ENCODE measurements around the gene TMEM145.
"Not testable (repeated sequence)": the region's sequence is repeated elsewhere in the genome, so short reads cannot be mapped to it uniquely, and the experiment has no call there.

Gene TMEM145

DNA sequence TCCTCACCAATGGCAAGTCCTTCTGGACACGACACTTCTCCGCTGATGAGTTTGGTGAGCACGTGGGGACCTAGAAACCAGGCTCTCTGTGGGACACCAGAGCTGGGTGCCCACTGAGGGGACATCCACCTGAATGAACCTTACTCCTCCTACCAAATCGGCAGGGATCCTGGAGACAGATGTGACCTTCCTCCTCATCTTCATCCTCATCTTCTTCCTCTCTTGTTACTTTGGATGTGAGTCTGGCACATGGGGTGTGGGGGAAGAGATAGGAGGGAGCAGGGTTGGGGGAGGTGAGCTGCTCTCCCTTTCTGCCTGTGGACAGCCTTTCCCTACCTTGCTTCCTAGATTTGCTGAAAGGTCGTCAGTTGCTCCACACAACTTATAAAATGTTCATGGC lies 1.9 kb downstream of the TMEM145 start:
- no peak for DNase-seq (ENCODE audit: low read depth)

DNA sequence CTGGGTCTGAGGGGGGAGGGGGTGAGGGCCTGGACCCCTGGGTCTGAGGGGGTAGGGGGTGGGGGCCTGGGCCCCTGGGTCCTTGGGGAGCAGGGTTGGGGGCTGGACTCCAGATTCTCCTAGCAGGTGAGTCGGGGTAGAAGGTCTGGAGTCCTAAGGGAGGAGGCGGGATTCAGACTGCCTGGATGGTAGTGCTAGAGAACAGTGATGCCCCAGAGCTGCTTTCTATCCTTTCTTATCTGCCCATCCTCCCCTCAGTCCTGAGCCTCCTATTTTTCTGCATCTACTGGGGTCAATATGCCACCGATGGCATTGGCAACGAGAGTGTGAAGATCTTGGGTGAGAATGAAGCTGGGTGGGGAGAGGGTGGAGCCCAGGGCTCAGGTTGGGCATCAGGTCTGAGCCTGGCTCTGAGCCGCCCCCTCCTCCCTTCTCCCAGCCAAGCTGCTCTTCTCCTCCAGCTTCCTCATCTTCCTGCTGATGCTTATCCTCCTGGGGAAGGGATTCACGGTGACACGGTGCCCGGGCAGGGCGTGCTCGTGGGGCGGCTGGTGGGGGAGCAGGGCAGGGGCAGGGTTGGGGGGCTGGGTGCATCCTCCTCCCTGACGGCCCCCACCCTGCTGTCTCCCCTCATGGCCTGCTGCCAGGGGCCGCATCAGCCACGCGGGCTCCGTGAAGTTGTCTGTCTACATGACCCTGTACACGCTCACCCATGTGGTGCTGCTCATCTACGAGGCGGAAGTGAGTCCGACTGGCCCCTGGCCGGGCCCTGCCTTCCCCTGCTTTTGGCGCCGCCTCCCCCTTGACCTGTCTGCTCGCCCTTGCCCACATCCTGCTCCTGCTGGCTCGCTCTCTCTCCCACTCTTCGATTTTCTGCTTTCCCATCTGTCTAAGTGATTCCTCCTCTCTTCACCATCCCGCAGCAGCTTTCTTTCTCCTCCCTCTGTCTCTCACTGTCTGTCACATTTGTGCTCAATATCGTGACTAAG lies 3.4 kb downstream of the TMEM145 start:
- peak; percentile 83 for DNase-seq (ENCODE audit: low read depth)

DNA sequence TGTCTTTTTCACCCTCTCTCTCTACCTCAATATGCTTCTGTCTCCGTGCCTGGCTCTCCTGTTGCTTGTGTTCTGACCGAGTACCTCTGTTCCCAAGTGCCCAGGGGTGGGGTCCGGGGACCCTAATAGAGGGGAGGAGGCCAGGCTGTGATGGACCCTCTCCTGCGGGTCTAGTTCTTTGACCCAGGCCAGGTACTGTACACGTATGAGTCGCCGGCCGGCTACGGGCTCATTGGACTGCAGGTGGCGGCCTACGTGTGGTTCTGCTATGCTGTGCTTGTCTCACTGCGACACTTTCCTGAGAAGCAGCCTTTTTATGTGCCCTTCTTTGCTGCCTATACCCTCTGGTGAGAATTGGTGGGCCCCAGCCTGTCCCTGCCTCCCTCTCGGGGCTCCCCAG lies 4.4 kb downstream of the TMEM145 start:
- no peak for DNase-seq (ENCODE audit: low read depth)

DNA sequence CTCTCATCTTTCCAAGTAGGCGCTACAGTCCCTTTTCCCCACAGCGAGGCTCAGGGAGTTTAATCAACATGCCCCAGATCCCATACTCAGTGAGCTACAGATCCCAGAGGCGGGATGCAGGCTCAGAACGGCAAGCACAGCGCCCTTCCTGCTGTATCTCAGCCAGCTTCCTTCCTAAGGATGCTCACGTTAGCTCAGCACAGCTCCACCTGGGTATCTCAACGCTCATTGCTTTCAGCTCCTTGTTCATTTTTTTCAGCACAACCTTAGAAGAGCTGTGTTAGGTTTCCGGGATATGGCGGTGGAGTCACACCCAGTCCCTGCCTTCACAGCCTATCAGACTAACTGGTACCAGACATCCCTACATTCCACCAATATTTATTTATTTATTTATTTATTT lies 9.2 kb downstream of the TMEM145 start:
- no peak for DNase-seq (ENCODE audit: low read depth)

DNA sequence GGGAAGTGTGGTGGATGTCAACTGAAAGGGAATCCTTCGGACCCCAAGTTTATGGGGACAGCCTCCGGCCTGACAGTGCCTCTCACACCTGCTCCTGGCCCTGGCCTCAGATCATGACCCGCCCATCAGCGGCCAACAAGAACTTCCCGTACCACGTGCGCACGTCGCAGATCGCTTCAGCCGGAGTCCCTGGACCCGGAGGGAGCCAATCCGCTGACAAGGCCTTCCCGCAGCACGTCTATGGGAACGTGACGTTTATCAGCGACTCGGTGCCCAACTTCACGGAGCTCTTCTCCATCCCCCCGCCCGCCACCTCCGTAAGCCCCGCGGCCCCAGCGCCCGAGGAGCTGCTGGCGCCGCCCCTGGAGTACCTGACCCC lies 10.4 kb downstream of the TMEM145 start:
- DNase-seq (ENCODE audit: low read depth): no peak

DNA sequence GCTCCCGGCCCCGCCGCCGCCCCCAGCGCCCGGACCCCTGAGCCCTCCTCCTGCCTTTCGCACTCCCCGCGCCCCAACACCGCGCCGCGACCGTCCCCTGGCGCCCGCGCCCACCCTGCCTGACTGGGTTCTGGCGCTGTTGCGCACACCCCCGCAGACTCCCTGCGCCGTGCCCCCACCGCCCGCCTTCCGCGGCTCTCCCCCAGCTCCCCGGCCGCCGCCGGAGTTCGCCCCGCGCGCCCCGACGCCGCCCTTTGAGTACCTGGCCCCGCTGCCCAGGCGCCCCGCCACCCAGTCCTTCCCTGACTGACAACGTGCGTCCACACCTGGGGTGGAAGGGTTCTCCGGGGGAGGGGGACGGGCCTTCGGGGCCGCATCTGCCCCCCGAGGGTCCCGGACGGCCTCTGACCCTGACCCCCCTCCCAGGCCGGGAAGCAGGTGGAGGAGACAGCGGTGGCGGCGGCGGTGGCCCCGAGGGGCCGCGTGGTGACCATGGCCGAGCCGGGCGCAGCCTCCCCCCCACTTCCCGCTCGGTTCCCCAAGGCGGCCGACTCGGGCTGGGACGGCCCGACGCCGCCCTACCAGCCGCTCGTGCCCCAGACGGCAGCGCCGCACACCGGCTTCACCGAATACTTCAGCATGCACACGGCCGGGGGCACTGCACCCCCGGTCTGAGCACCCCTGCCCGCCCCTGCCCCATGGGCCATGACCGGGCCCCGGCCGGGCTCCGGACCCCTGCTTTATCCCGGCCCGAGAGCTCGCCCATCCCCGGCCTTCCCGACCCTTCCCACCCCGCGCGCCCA lies 10.9 kb downstream of the TMEM145 start:
- DNase-seq (ENCODE audit: low read depth): peak; percentile 26

DNA sequence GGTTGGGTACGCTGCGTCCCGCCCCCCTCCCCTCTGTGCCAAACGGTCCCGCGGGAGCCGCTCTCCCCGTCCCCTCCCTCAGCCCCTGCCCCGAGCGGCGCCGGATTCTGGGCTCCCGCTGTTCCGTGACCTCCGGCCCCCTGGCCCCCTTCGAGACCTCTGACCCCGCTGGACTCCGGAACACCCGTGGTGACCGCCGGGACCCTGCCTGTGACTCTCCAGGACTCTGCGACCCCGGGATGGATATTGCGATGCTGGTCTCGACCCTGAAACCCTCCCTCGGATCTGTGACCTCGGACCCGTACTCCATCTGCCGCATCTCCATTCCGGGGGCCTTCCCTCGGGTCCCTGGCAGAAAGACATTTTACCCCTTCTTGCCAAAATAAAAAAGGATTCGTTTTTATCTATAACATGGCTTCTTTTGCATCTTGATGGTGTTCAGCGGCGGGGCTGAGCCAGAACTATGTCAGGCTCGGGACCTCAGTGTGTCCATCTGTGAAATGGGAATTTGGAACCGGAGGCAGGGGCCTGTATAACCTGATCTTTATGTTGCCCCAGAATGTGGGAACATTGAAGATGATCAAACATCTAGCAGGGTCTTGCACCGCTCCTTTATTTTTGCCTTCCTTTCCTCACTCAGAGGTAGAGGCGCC lies 11.7 kb downstream of the TMEM145 start:
- DNase-seq (ENCODE audit: low read depth): no peak

DNA sequence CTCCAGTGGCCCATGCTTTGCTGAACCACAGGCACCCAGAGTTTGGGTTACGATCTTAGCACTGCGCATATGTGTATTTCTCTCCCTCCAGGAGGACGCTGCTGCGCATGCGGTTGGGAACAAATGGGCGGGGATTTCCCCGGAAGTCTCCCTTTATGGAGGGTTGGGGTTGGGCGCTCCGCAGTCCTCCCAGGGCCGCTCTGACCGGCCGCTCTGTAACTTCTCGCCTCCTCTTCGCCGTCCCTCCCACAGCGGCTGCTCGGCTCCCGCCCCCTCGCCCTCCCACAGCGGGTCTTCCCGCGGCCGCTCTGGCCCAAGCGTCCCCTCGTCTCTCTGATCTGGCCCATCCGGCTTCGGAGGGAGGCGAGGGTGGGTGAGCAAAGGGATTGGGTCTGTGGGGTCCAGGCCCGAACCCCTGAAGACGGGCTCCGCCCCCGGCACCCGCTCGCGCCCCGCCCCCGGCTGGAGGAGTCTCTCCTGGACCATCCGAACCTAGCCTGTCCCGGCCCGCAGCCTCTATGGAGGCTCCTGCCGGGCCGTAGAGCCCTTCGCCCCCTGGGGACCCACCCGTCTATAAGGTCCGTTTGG lies 12.3 kb downstream of the TMEM145 start, which contains the start of gene MEGF8:
MEGF8 (plus strand) TSS at position 328 of the 588 bp plus-strand sequence. CDS start 609 bp downstream, outside the sequence.
- DNase-seq (ENCODE audit: low read depth): peak; percentile 99

DNA sequence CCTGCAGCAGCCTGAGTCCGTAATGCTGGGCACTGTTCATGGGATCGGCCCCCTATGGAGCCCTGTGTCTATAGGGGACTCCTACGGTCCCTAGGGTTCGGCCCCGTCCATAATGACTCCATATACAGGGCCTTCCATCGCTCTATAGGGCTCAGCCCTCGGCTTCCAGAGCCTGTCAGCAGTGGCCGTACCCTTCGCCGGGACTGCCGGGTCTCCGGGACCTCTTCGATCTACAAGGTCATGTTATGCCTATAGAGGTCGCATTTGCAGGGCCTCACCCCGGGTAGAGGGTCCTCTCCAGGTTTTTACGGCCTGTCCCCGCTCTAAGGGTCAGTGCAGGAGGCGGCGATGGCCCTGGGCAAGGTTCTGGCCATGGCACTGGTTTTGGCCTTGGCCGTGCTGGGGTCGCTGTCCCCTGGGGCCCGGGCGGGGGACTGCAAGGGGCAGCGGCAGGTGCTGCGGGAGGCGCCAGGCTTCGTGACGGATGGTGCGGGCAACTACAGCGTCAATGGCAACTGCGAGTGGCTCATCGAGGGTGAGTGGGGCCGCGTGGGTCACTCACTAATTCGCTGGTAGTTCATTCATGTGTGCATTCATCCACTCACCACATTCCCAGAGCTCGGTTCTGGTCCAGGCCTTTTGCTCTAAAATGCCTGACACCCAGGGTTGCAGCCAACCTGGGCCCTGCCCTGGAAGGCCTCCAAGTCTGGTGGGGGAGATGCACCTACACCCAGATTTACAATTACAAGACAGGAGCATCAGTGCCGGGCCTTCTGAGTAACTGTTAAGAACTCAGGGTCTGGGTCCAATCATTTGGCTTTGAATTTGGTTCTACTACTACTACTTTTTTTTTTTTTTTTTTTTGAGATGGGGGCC lies 13.0 kb downstream of the TMEM145 start:
- peak; percentile 28 for DNase-seq (ENCODE audit: low read depth)

DNA sequence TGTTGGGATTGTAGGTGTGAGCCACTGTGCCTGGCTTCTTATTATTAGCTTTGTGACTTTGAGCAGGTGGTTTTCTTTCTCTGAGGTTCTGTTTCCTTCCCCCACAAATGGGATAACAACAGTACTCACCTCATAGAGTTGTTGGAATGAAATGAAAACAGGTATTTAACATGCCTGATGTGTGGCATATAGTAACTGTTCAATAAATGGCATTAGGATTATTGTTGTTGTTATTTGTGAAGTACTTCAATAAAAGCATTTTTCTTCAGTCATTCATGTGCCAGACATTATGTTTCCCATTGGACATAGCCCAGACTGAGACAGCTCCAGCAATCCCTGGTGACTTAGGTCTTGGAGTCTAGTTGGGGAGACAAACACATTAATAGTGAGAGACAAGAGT lies 13.9 kb downstream of the TMEM145 start:
- no peak for DNase-seq (ENCODE audit: low read depth)

DNA sequence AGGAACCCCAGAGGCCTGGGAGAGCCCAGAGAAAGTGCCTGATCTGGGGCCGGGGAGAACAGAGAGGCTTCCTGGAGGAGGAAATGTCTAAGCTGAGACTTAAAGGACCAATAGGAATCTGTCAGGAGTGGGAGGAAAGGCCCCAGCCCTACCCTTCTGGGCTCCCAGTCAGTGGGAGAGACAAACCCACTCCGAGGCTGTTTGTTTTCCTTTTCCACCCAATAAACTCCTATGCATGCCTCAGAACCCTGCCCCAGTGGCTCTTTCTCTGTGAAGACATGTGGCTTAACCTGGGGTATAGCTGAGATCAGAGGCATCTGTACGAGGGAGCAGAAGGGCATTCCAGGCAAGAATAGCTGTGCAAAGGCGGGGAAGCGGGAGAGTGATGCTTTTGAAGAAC lies 14.3 kb downstream of the TMEM145 start:
- DNase-seq (ENCODE audit: low read depth): no peak

DNA sequence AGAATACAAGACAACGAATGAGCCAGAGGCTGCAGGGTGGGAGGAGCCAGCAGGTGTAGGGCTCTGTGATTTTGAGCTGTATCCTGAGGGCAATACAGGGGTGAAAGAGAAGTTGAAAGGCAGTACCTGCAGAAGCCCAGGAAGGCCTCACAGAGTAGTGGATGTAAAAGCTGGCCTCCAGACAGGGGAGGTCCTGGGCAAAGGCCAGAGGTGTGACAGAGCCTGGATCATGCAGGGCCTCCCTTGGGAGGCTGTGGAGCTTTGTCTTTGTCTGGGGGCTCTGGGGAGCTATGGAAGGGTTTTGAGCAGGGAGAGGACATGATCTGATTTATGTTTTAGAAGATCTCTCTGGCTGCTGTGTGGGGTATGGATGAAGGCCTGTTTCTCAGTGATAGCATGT lies 15.0 kb downstream of the TMEM145 start:
- no peak for DNase-seq (ENCODE audit: low read depth)

DNA sequence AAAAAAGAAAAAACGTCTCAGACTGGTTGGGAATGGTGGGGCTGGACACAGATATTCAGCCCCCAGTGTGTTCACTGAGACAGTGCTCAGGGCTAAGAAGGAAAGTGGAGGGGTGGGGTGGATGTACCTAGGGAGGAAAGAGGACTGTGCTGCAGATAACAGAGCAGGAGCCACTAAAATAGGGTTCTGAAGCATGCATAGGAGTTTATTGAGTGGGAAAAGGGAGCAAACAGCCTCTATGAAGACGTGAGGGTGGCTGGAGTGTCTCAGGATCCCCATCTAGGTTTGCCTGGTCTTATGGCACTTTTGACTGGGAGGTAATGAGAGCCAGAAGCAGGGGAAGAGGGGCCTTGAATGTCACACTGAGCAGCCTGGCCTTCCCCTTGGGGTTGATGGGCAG lies 15.7 kb downstream of the TMEM145 start:
- DNase-seq (ENCODE audit: low read depth): no peak

DNA sequence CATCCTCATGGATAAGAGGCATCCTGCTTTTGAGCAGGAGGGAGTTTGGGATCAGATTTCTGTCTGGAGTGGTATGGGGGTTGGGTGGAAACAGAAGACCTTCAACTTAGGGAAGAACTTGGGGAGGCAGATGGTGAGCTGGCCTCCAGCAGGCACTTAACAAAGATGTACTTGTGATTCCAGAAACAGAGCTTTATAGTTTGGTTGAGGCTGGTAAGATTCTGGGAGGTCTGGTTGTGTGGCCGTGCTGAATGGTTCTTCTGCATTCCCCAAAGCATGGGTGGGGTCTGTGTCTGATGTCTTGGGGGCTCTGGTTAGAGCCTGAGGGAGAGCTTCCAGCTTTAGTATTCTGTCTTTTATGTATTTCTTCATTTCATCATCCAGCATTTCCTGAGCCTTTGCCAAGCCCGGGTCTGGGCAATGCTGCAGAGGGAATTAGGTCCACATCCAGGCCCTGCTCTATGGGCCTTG lies 17.2 kb downstream of the TMEM145 start:
- no peak for DNase-seq (ENCODE audit: low read depth)

DNA sequence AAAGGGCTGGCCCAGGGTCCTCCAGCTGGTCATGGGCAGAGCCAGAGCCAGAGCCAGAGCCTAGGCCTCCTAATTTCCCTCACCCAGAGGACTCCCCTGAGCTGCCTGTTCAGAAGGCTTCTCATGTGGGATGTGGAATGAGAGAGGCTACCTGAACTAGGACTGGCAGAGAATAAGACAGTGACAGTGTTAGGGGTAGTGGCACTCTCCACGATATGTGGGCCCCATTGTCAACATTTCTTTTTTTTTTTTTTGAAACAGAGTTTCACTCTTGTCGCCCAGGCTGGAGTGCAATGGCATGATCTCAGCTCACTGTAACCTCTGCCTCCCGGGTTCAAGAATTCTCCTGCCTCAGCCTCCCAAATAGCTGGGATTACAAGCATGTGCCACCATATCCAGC lies 18.2 kb downstream of the TMEM145 start:
- DNase-seq (ENCODE audit: low read depth): not testable (repeated sequence)

DNA sequence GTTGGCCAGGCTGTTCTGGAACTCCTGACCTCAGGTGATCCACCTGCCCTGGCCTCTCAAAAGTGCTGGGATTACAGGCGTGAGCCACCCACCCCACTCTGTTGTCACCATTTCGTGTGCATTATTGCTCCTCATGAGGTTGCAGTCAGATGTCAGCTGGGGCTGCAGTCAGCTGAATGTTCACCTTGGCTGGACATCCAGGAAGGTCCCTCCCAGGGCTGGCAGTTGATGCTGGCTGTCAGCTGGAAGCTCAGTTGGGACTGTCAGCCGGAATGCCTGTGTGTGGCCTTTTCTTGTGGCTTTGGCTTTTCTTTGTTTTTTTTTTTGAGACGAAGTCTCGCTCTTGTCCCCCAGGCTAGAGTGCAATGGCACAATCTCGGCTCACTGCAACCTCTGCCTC lies 18.9 kb downstream of the TMEM145 start:
- no peak for DNase-seq (ENCODE audit: low read depth)

DNA sequence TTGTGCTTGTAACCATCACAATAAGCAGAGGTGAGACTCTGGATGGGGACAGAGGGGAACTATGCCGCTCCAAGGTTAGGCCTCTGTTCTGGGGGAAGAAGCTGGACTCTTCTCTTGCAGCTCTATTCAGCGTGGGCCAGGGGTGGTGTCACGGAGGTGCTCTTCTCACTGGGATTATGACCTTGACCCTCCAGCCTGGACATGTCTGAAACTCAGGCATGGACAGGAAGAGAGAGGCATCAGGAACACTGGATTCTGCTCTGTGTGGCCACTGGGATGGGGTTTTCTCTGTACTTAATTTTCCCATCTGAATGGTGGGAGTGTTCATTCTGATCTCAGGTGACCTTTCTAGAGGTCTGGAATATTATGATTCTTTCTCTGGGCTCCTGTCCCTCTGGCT lies 19.9 kb downstream of the TMEM145 start:
- DNase-seq (ENCODE audit: low read depth): no peak

DNA sequence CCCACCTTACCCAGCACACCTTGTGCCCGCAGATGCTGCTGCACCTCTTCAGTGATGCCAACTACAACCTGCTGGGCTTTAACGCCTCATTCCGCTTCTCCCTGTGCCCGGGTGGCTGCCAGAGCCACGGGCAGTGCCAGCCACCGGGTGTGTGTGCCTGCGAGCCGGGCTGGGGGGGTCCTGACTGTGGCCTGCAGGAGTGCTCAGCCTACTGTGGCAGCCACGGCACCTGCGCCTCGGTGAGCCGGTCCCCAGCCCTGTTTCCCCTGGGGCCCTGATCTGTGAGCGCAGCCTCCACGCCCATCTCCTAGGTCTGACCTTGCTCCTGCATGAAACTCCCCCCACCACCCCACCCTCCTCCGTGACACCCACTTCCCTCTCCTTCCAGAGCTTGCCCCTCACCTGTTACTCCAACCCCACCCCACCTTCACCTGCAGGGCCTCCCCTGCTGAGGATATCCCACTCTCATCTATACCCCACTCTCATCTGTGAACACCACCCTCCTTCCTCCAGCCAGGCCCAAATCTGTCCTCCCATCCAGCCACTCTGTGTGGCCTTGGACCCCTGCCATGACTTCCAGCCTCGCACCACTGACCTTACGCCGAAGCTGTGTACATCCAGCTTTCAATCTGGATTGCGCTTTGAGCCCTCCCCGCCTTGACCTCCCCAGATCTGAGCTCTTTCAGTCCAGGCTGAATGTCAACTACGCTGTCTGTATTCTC lies 21.0 kb downstream of the TMEM145 start:
- no peak for DNase-seq (ENCODE audit: low read depth)

DNA sequence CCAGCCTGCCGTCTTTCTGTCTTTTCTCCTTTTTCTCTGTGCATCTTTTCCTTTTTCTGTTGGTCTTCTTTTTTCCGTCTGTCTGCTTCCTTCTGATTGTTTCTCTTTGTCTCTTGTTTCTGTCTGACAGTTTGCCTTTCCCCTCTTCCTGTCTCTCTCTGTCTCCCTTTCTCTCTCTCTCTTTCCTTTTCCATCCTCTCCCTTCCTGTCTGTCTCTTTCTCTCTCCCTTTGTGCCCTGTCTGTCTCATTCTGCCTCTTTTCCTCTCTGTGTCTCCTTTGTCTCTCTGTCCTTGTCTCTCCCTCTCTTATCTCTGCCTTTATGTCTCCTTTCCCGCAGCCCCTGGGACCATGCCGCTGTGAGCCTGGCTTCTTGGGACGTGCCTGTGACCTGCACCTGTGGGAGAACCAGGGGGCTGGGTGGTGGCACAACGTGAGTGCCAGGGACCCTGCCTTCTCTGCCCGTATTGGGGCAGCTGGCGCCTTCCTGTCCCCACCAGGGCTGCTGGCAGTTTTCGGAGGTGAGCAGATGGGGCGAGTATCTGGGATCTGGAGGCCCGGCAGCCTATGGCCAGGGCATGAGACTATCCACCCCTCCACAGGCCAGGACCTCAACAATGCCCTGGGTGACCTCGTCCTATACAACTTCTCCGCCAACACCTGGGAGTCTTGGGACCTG lies 21.7 kb downstream of the TMEM145 start:
- no peak for DNase-seq (ENCODE audit: low read depth)

Measured in ELR (cell line).